AG09309 (cell line): Measurements from ENCODE around the gene CAMK1D.
"Not testable (repeated sequence)": the region's sequence is repeated elsewhere in the genome, so short reads cannot be mapped to it uniquely, and the experiment has no call there.

Experiments
- DNase-seq: peaks from one replicate; pipeline ENCODE4 v3.0.0-alpha.2; 2010; ENCODE audit warnings: low read depth
- H3K4me3 ChIP-seq: 2 replicates; pipeline ENCODE4 v1.5.1; 2011; ENCODE audit warnings: mild to moderate bottlenecking, low read depth, low read length, moderate library complexity; ENCODE audit not compliant: control insufficient read depth
- TF ChIP-seq, protein P1 (sequence below): IDR thresholded peaks from 2 replicates; pipeline ENCODE4 v1.5.1; 2011; ENCODE audit warnings: mild to moderate bottlenecking, low read depth, low read length, inconsistent platforms; ENCODE audit not compliant: insufficient read depth, control insufficient read depth; ENCODE audit errors: missing control alignments

Gene CAMK1D

GRCh38 chr10:12332572-12333379 is 16.6 kb upstream of the CAMK1D start:
- no peak overlapping the region for H3K4me3 ChIP-seq

GRCh38 chr10:12333380-12334185 is 15.8 kb upstream of the CAMK1D start:
- no peak overlapping the region for H3K4me3 ChIP-seq
- TF ChIP-seq, protein P1, sequence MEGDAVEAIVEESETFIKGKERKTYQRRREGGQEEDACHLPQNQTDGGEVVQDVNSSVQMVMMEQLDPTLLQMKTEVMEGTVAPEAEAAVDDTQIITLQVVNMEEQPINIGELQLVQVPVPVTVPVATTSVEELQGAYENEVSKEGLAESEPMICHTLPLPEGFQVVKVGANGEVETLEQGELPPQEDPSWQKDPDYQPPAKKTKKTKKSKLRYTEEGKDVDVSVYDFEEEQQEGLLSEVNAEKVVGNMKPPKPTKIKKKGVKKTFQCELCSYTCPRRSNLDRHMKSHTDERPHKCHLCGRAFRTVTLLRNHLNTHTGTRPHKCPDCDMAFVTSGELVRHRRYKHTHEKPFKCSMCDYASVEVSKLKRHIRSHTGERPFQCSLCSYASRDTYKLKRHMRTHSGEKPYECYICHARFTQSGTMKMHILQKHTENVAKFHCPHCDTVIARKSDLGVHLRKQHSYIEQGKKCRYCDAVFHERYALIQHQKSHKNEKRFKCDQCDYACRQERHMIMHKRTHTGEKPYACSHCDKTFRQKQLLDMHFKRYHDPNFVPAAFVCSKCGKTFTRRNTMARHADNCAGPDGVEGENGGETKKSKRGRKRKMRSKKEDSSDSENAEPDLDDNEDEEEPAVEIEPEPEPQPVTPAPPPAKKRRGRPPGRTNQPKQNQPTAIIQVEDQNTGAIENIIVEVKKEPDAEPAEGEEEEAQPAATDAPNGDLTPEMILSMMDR, result no peak
- peak; percentile 94 for DNase-seq

More at GRCh38 chr10:12332572-12333379, 16.6 kb upstream of the CAMK1D start:
- DNase-seq, result no peak
- TF ChIP-seq, protein P1, result no peak

DNA sequence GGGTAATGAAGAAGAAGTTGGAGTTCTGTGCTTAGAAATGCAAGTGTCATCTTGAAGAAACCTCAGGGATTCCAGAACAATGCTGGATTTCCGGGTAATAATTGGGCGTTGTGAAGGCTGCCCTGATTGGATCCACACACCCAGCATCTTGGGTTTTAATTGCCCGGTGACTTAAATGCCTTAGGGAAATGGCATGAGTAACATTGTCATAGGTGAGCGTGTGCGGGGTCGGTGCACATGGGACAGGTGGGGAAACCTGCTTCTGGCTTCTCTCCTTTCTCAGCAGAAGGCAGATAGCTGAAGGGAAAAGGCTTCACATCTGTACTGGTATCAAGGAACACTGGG is 15.2 kb upstream of the CAMK1D start:
- no peak overlapping the region for H3K4me3 ChIP-seq
- DNase-seq, result no peak
- TF ChIP-seq, protein P1, result no peak

- H3K4me3 ChIP-seq, DNase-seq: not testable (repeated sequence)
Observed at GRCh38 chr10:12335169-12335568, 14.2 kb upstream of the CAMK1D start.

GRCh38 chr10:12337453-12338372 is 11.6 kb upstream of the CAMK1D start:
- H3K4me3 ChIP-seq, result no peak overlapping the region
- TF ChIP-seq, protein P1, result no peak
- no peak for DNase-seq

- DNase-seq, result no peak
- TF ChIP-seq, protein P1, result no peak
- H3K4me3 ChIP-seq, result no peak overlapping the region
Observed at GRCh38 chr10:12338981-12339380, 10.4 kb upstream of the CAMK1D start.
